ENCODE results near the gene KIAA1217.
"Not testable (repeated sequence)": the region's sequence is repeated elsewhere in the genome, so short reads cannot be mapped to it uniquely, and the experiment has no call there.

KIAA1217 gene

DNA sequence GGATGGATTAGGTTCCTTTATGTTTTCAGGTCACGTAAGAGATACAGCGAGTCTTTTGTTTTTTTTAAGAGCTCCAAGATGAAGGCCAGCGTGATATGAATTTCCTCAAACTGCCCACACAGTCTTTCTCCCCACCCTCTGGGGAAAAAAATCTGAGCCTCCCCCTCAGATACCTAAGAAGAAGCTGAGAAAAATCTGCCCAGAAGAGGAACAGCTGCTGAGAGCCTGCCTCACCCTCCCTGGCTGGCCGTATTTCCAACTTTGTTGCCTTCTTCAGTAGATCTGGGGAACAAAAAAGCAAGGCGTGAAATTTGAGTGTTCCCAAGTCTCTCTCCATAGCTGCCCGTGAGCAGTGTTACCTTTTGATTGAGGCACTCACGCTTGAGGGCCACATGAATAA, 208.1 kb downstream of the KIAA1217 start:
- DNase-seq, result no peak

DNA sequence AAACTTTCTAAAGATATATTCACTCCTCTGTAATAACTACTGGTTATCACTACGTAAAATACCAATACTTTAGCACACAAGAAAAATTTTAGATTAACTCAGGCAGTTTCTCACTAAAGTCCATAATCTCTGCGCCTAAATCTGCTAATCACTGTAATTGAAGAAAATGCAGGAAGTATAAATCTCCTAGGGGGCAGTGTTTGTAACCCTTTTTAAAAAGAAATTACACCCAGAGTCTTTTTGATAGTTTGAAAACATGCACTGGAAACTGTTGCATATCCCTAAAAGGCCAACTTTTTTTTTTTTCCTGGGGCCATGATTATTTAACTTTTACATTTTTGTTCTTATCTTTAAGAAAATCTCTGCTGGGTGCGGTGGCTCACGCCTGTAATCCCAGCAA, 209.6 kb downstream of the KIAA1217 start:
- no peak for DNase-seq

DNA sequence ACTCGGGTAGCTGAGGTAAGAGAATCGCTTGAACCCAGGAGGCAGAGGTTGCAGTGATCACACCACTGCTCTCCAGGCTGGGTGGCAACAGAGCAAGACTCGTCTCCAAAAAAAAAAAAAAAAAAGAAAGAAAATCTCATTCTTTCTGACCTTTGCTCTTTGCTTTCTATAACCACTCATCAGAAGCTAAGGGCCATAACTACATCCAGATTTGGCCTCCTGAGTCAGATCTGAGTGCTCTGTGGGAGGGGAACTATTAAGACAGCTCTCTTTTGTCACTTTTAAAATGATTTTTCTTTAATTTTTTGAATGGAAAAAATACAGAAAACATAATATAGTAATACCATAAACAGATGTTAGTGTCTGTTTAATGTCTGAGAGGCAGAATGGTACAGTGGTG, 210.1 kb downstream of the KIAA1217 start:
- no peak for DNase-seq

DNA sequence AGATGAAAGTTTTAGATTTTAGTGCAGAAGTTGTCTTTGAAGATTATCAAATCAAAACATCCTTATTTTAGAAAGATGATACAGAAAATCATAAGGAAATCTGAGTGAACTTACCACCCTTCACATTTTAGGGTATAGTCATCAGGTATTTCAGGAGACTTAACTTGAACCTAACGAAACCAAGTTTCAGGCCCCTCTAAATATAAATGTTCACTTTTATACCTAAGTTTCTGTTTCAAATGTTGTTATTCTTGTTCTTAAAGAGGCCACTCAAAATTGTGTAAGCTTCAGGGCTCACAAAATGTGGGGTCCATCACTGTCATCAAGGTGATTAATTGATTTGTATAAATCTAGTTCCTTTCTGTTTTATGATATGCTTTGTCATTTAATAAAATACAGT, 216.2 kb downstream of the KIAA1217 start:
- no peak for DNase-seq

DNA sequence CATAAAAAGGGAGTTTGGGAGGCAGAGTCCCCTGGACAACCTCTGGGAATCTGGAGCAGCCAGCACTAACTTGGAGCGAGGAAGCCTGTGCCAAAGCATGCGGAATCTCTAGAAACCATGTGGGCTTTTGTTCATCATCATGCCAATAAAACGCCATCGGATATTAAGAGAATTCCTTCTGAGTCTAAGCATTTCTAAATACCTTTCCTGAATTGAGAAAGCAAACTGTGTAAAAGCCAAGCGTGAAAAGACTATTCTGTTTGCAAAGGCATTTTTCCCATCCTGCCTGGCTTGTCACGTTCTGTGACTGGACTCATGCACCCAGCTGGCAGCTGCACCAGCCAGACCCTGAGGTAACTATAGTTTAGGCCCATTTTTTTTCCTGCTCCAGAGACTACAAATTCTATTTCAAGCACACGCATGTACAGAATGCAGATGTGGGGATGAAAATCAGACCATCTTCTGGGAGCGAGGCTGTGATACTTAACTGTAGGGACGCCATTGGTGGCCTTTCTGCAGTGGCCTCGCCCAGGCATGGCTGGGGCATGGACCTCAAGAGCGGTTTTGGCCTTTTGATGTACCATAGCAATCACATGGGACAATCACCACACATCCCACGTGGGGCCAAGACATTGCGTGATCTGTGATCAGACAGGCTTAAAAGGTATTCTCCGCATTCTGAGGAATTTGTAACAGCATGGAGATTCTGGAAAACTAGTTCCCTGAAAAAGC, 218.9 kb downstream of the KIAA1217 start:
- no peak for DNase-seq

DNA sequence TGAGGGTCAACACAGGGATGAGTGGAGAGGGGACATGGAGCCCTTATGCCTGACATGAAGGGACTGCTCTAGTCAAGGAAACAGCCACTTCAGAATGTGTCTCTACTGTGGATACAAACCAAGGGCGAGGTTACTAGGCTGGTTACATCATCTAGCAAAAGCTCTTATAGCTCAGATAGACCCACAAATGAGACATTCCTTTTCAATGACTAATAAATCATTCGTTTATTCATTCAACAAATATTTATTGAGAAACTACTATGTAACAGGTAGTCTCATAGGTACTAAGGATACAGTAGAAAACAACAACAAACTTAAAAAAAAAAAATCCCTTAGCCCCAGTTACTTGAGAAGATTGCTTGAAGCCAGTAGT, 219.5 kb downstream of the KIAA1217 start:
- DNase-seq, result no peak

DNA sequence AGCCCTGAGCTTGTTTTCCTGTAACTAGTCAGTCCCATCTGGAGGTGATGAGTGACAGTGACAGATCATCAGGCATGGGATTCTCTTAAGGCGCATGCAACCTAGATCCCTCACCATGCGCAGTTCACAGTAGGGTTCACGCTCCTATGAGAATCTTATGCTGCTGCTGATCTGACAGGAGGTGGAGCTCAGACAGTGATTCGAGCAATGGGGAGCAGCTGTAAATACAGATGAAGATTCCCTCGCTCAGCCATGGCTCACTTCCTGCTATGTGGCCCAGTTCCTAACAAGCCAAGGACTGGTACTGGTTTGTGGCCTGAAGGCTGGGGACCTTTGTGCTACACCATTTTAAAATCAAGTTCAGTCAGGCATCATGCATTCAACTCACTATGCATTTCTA, 221.7 kb downstream of the KIAA1217 start:
- no peak for DNase-seq

DNA sequence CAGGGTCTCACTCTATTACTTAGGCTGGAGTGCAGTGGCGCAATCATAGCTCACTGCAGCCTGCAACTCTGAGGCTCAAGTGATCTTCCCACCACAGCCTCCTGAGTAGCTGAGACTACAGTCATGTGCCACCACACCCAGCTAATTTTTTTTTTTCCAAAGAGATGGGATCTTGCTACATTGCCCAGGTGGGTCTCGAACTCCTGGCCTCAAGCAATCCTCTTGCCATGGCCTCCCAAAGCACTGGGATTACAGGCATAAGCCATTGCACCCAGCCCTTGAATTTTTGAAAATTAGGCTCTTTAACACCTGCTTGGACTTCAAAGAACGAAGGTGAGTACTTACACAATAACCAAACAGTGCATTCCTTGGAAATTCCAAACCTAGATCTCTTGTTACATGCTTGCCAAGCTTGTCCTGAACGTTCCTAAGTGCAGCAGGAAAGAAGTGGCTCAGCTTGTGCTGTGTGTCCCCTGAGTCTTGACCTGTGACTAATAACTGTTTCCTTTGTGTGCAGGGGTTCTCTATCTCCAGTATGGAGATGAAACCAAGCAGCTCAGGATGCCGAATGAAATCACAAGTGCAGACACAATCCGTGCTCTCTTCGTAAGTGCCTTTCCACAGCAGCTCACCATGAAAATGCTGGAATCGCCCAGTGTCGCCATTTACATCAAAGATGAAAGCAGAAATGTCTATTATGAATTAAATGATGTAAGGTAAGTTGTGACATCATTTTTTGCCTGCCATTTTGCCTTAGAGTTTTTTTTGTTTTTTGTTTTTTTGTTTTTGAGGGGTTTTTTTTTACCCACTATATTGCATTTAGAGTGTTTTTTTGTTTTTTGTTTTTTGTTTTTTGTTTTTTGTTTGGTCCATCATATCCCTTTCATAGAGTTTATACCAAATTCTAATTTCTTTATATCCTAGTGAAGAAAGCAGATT, 223.8 kb downstream of the KIAA1217 start:
- no peak for DNase-seq

DNA sequence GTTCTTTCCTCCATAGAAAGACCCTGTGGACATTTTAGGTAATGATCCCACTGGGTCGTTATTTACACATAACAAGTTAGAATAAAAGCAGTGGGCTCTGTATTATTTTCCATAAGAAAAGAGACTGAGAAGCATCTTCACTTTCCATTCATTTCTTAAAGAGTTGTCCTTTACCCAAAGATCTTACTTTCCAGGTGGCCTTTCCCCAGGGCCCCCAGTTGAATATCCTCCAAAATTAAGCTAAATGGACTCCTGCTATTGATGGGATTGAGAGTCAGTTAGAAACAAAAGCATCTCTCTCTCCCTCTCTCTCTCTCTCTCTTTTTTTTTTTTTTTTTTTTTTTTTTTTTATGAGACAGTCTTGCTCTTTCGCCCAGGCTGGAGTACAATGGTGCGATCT, 224.8 kb downstream of the KIAA1217 start:
- no peak for DNase-seq

DNA sequence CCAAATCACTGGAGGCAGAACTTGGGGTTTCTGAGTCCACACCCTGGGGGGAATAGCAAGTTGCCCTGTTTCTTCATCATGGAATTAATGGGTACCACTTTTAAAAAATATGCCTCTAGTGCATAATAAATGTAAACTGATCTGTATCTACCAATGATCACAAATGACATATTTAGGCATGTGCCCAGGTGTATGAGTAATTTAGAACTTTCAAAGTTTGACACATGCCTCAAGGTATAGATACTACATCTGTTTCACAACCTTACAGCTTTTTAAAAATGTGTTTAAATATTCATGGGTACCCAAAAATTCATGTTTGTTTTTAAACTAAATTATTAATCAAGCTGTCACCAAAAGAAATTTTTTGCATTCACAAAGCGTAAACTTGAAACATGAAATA, 226.0 kb downstream of the KIAA1217 start:
- DNase-seq, result no peak

DNA sequence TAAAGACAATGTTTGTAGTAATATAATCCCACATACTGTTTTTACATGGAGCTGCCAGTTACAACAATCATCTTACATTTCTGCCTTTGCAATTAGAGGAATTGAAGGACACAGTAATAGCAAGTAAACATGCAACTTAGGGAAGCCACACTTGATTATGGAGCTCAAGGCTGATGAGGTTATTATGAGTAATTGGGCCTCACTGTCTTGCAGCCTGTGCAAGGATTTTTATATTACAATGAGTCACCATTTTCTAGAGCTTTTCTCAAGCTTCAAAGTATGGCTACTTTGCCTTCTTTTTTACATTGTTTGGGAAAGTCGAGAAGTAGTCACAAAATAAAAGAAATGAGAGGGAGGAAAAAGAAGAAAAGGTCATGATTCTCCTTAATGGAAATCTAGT, 226.4 kb downstream of the KIAA1217 start:
- DNase-seq, result no peak

DNA sequence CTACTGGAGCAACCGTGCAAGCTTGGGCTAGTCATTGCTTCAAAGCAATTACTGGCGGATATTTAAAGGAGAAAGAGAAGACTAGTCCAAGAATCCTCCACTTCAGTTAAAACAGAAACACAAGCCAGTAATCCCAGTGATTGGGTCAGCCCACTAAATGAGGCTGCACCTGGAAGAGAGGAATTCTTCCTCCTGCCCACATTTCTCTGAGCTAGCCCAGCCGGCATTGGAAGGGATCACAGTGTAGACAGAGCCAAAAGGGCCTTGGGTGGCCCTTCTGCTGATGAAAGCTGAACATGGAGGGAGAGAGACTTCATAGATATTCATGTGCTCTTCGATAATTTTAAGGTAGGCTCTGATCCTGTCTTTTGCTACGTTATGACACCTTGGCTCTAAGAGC, 228.4 kb downstream of the KIAA1217 start:
- no peak for DNase-seq

DNA sequence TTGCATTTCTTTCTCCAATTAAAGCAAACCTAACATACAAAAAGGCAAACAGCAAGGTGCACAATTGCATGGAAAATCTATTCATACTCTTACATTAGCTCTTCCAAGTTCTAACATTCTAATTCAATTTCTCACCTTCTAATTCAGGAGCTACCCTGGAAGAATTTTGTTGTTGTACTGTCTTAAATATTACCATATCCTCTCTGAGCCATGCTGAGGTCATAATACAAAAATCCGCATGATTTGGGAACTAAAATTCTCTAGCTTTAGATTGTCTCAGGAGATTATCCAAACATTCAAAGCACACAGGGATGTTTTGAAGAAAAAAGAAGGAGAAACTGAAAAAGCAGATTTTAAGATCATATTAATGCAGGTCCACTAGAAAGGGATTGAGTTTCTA, 229.9 kb downstream of the KIAA1217 start:
- DNase-seq, result no peak

DNA sequence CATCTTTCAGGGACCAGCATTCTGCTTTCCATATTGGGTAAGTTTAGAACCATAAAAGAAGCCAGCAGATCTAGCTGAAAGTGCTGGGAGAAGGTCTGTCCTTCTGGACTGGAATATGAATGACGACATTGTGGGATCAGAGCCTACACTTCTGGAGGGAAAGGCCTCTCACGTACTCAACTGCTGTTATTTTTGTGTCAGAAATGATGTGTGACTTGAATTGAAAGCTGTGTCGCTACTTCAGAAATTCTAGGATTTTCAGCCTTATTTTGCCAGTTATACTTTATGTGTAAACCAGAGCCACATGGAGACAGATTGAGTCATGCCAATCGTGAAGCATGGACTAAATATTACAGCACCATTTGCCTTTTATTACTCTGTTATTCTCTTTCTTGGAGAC, 231.0 kb downstream of the KIAA1217 start:
- DNase-seq, result no peak

DNA sequence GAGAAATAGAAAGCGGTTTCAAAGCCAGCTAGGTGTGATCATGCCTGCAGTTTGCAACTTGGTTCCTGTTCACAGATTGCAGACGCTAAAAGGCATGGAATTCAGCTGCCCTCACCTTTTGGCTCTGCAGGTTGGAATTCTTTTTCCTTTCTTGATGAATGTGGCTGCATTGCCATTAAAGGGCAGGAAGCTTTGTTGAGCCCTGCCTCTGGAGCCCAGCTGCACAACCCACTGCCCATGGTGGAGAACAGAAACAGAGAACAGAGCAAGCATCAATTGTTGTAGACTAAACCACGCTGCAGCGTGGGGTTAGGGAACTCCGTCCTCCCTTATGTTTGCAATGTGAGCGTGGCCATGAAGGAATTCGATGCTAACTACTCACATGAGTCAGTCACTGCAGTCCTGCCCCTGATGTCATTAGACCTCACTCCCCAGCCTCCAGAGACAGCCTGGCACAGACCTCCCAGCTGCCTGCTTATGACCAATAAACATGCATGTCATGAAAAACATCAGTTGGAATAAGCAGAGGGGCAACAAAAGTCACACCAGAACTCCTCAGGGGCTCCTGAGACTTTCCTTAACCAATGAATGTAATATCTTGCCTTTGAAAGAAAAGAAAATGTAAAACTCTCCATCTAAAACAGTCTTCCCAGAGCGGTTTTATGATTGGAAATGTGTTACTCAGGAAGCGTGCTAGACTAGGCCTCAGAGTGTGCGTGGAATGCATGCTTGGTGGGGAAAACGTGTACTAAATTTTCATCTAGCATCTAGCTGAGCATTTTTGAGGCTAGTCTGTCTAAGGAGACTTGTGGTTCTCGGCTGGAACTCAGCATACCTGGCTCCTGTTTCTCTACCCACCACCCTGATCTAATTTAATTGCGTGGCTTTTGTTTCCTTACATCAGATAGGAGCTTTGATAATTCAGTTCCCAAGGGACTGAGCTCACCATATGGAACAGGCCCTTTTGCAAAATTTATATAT, 232.2 kb downstream of the KIAA1217 start:
- DNase-seq, result no peak

DNA sequence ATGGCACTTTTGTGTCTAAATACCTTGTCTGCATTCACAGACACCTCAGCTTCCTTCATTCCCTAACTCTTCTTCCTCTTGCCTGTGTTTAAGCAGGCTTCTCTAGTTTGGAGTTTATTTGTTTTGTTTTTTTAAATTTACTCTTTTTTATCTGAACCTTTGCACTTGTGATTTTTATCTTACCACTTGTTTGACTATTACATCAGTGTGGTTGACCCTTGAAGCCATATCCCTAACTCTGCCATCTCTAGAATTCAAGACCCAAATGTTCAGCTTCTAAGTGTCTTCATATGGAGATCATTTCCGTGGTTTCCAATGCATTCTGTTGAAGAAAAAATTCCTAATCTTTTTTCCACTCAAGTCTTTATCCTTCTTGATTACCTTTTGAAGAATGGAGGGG, 233.3 kb downstream of the KIAA1217 start:
- no peak for DNase-seq

DNA sequence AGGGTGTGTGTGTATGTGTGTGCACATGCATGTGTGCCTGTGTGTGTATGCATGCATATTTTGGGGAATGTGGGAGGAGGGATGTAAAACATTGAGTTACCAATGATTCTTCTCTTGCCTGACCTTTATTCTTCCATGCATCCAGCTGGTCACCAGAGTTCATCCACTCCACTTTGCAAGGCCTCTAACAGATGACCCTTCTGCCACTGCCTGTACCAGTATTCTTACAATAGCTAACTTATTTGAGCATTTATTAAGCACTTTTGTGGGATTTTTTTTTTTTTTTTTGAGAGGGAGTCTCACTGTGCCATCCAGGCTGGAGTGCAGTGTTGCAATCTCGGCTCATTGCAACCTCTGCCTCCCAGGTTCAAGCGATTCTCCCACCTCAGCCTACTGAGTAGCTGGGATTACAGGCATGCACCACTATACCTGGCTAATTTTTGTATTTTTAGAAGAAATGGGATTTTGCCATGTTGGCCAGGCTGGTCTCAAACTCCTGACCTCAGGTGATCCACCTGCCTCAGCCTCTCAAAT, 233.8 kb downstream of the KIAA1217 start:
- DNase-seq, result not testable (repeated sequence)

DNA sequence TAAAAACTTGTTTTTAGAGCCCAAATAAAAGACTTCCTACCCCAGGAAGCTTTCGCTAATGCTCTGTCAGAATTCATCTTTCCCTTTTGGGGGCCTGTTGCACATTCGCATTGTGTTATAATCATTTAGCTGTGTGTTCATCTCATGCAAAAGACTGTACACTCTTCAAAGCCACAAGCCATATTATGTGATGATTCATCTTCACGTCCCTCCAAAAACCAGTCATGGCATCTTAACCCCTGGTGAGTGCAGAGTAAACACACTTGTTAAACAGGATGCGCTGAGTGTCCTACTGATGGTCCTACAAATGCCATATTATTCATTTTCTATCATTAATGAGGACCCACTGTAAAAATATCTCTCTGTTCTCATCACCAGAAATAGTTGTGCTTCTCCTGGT, 235.4 kb downstream of the KIAA1217 start:
- no peak for DNase-seq

DNA sequence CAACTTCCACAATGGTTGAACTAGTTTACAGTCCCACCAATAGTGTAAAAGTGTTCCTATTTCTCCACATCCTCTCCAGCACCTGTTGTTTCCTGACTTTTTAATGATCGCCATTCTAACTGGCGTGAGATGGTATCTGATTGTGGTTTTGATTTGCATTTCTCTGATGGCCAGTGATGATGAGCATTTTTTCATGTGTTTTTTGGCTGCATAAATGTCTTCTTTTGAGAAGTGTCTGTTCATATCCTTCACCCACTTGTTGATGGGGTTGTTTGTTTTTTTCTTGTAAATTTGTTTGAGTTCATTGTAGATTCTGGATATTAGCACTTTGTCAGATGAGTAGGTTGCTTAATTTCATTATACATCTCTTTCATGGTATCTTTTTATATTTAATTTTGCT, 237.0 kb downstream of the KIAA1217 start:
- not testable (repeated sequence) for DNase-seq

DNA sequence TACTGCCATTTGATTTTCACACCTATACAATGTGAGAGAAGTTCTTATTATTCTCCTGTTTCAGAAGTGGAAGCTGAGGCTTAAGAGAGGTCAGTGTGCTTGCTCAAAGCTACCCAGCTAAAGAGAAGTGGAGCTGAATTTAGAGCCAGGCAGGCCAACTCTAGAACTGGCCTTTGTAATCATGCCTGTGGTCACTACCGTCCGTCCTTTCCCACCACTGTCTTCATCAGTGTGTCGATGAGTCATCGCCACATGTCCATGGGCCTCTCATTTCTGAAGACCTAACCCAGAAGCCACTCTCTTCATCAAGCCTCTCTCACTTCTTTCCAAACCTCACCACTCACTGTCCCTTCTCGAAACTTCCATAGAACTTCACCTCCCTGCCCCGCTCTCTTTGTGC, 237.8 kb downstream of the KIAA1217 start:
- no peak for DNase-seq

DNA sequence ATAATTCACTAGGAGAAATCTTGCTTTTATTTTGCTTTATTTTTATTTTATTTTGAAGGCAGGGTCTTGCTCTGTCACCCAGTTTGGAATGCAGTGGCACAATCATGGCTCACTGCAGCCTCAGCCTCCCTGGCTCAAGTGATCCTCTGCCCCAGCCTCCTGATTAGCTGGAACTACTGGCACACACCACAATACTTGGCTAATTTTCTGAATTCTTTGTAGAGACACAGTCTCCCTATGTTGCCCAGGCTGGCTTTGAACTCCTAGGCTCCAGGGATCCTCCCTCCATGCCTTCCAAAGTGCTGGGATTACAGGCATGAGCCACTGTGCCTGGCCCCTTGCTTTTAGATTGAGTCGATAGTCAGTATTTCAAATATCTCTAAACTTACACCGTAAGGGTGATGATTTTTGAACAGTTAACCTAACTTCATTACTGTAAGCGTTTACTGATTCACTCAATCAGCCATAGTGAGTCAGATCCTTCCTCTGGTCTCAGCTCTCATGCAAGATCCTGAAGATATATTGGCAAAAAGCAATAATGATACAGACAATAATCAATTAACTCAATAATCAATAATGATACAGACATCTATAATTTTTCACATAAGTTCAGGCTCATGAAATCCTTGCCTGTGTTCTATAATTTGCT, 239.5 kb downstream of the KIAA1217 start:
- no peak for DNase-seq

DNA sequence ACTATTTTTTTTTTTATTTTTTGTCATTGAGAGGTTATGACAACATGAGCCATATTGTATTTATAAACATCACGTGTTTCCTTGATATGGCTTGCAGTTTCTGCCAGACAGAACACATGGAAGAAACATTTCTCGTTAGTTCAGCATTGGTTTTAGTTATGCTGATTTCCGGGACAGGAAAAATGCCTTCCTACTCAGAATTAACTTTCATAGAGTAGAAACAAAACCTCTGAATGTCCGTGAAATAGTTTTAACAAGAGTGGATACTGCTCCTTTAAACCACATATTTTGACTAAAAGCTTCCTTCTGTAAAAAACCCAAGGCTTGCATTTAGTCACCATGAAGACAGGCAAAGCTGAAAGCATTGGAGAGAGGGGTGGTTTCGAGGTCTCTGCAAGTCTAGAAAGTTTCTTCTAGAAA, 240.4 kb downstream of the KIAA1217 start:
- DNase-seq, result no peak
